GM19467 (cell line): ENCODE data around the gene OSBPL9.
"Not testable (repeated sequence)": the region's sequence is repeated elsewhere in the genome, so short reads cannot be mapped to it uniquely, and the experiment has no call there.

Experiments used
- ATAC-seq: cut with Tn5 transposase; IDR thresholded peaks from one replicate; pipeline ENCODE4 v1.9.1; 2021; ENCODE audit warnings: mild to moderate bottlenecking, moderate library complexity; ENCODE audit not compliant: unreplicated experiment

OSBPL9 gene

GRCh38 chr1:51605961-51606723, 10.8 kb upstream of the OSBPL9 start:
- no peak for ATAC-seq

DNA sequence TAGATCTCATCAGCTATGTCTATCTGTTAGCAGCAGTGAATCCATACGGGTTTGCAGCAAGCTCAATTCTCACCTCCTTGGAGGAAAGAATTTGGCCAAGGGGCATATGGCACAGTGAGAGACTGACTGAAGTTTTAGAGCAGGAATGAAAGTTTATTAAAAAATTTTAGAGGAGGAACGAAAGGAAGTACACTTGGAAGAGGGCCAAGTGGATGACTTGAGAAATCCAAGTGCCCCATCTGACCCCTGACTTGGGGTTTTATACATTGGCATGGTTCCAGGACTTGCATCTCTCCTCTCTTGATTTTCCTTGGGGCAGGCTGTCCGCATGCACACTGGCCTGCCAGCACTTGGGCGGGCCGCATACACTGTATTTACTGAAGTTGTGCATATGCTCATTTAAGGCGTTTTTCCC, 9.2 kb upstream of the OSBPL9 start:
- no peak for ATAC-seq

DNA sequence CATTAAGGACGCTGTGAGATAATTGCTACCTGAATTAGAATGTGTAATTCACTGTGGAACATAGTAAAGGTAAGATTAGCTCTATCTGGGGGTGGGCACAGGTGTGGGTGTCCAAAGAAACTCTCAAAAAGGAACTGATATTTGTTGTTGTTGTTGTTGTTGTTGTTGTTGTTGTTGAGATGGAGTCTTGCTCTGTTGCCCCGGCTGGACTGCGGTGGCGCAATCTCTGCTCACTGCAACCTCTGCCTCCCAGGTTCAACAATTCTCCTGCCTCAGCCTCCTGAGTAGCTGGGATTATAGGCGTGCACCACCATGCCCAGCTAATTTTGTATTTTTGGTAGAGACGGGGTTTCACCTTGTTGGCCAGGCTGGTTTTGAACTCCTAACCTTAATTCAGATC, 6.8 kb upstream of the OSBPL9 start:
- ATAC-seq, result not testable (repeated sequence)

DNA sequence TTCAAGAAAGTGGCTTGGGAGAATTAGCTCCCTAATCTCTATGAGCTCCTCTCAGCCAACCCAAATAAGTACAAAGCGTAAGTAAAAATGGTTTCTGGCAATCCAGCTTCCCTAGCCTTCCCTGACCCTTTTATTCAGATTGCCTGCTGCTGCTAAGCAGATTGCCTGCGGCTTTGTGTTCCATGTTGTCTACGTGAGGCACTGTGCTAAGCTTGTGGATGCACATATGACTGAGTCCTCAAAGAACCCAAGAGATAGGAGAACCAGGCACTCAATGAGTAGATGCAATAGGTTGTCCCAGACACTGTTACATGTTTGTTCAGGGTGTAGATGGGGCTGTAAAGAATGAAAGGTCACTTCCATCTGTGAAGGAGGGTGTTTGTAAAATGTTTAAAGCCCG, 6.3 kb upstream of the OSBPL9 start:
- no peak for ATAC-seq

DNA sequence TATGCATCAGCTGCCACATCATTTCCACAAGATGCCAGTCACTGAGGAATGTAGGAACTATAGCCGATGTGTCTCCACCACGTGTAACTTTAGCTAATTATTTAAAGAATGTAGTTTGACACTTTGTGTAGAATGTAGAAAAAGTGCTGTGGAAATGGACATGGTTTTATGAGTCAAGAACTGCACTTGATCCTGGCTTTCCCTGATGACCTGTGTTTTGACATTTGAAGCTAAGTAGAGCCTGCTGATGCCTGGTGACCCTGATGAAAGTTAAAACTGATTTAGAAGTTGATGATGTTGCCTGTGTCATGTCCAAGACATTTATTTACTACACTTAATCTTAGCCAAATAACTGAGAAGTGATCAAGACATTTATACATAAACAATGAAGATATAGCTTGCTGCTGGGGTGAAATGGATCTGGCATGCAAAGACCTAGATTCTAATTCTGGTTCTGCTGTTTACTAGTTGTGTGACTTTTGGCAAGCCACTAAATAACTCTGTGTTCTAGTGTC, 4.4 kb upstream of the OSBPL9 start:
- no peak for ATAC-seq

- no peak for ATAC-seq
Measured at GRCh38 chr1:51615780-51616291, 1.1 kb upstream of the OSBPL9 start.

DNA sequence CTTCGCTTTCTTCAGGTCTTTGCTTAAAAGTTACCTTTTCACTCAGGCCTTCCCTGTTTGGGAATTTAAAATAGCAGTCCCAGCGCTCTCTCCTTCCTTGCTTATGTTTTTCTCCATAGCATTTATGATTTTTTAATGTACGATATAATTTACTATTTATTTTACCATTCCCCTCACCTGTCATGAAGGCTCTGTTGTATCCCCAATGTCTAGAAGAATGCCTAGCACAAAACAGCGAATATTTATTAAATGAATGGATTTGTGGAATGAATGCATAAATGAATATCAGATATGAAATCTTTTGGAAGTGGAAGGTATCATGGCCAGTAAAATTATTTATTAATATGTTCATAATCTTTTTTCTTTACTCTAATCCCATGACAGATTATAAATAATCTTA, 402 bp upstream of the OSBPL9 start:
- ATAC-seq, result no peak

DNA sequence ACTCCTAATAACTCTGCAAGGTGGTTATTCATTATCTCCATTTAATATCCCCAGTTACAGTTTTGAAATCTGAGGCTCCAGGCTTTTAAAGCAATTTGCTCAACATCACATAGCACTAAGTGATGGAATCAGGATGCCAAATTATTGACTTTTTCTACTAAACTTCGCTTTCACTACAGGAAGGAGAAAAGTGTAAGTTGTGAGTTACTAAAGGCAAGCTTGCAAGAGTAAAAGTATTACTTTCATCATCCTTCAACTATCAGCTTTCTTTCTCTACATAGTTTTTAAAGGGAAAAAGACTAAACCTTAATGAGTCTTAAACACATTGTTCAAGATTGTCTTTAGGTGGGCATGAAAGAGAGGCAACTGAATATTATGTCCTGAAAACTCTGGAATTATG, 1.8 kb downstream of the OSBPL9 start:
- ATAC-seq, result no peak

DNA sequence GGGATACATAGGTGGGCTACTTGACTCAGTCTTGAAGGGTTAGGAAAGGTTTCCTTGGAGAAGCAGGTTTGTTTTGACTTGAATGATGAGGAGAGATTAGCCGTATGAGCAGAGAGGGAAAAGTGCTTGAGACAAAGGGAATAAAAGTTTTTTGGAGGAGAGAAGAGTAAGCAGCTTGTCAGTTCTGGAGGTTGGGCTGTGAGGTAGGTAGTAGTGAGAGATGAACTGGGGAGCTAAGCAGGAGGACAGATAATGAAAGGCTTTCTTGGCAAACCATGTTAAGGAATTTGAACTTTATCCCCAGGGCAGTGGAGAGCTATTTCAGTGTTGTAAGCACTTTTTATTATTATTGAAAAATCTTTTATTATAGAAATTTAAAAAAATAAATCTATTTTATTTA, 3.6 kb downstream of the OSBPL9 start:
- no peak for ATAC-seq

DNA sequence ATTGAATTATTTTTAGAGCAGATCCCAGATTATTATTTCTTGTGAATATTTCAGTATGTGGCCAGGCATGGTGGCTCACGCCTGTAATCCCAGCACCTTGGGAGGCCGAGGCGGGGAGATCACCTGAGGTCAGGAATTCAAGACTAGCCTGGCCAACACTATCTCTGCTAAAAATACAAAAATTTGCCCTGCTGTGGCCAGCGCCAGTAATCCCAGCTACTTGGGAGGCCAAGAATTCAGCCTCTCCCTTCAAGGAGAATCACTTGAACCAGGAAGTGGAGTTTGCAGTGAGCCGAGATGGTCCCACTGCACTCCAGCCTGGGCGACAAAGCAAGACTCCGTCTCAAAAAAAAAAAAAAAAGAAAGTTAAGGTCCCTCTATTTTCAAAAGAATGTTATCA, 4.3 kb downstream of the OSBPL9 start:
- ATAC-seq, result no peak

- ATAC-seq, result no peak
Measured at GRCh38 chr1:51621841-51622454, 5.1 kb downstream of the OSBPL9 start.

GRCh38 chr1:51622455-51622913, 5.6 kb downstream of the OSBPL9 start:
- no peak for ATAC-seq

- ATAC-seq, result no peak
Measured at GRCh38 chr1:51623025-51623424, 6.1 kb downstream of the OSBPL9 start.

- ATAC-seq, result no peak
Measured at GRCh38 chr1:51623450-51623849, 6.6 kb downstream of the OSBPL9 start.

GRCh38 chr1:51624855-51625254, 8.0 kb downstream of the OSBPL9 start:
- no peak for ATAC-seq

GRCh38 chr1:51627672-51628071, 10.8 kb downstream of the OSBPL9 start:
- no peak for ATAC-seq

DNA sequence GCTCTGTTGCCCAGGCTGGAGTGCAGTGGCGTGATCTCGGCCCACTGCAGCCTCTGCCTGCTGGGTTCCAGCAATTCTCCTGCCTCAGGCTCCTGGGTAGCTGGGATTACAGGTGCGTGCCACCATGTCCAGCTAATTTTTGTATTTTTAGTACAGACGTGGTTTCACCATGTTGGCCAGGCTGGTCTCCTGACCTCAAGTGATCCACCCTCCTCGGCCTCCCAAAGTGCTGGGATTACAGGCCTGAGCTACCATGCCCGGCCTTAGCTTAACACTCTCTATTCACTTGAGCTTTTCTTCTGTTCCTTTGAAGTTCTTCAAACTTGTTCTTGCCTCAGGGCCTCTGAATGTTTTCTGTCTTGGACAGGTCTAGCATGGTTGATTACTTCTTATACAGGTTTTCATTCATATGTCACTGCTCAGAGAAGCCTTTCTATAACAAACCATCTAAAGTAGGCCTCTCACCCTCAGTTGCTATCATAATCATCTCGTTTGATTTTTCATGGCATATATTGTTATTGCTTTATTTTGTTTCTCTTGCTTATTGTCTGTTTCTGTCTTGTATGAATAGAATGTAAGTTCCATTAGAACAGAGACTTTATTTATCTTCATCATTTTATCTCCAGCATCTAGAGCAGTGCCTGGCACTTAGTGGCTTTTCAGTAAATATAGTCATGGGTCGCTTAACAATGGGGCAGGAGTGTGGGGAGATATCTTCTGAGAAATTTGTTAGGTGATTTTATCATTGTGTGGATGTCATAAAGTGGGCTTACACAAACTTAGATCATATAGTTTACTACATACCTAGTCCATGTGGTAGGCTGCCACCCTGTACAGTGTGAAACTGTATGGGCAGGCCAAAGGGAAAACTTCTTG, 12.1 kb downstream of the OSBPL9 start:
- no peak for ATAC-seq

GRCh38 chr1:51629918-51630317, 13.0 kb downstream of the OSBPL9 start:
- ATAC-seq, result no peak

DNA sequence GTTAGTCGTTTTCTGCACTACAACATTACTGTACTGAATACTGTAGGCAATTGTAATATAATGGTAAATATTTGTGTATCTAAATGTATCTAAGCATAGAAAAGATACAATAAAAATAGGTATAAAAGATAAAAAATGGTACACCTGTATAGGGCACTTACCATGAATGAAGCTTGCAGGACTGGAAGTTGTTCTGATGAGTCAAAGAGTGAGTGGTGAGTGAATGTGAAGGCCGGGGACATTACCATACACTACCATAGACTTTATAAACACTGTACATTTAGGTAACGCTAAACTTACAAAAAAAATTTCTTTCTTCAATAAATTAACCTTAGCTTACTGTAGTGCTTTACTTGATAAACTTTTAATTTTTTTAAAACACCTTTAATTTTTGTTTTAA, 13.5 kb downstream of the OSBPL9 start:
- no peak for ATAC-seq

GRCh38 chr1:51630922-51631321, 14.0 kb downstream of the OSBPL9 start:
- ATAC-seq, result no peak

- ATAC-seq, result no peak
Measured at GRCh38 chr1:51631747-51632146, 14.9 kb downstream of the OSBPL9 start.
